CD14-positive monocyte (primary cell): Measurements from ENCODE around the gene ITPR3. TPM values are rescaled to one million over a fixed set of nuclear protein-coding genes. Genes with fewer than 3 reads are reported as not detected.

Experiments
- DNase-seq, 3 donors: peaks; one replicate each; pipeline ENCODE4 v3.0.0-alpha.2; 2011 to 2022
- H2AFZ ChIP-seq: 2 replicates; pipeline ENCODE4 v1.6.0; 2012; ENCODE audit warnings: mild to moderate bottlenecking, low read depth, low read length, inconsistent platforms; ENCODE audit not compliant: insufficient read depth, poor library complexity, severe bottlenecking
- H3K27ac ChIP-seq, 2 donors: 1 replicate in 1 of 2; 2 replicates in 1 of 2; pipeline ENCODE4 v1.5.1; 2012 to 2013; ENCODE audit warnings: low read length in 2 of 2, control low read depth in 1 of 2, inconsistent platforms in 1 of 2, low read depth in 1 of 2, mild to moderate bottlenecking in 1 of 2
- H3K27me3 ChIP-seq, 2 donors: one replicate each; pipeline versions ENCODE4 v1.6.0 to v1.6.1; 2011 to 2013; ENCODE audit warnings: low read length in 2 of 2; ENCODE audit not compliant: control insufficient read depth in 2 of 2, insufficient read depth in 2 of 2
- H3K36me3 ChIP-seq, 2 donors: replicated peaks in 1 of 2; 1 replicate in 1 of 2; 2 replicates in 1 of 2; pipeline versions ENCODE4 v1.5.1 to v1.6.1; 2012 to 2013; ENCODE audit warnings: low read length in 2 of 2, control low read depth in 1 of 2, inconsistent platforms in 1 of 2, mild to moderate bottlenecking in 1 of 2; ENCODE audit not compliant: insufficient read depth in 2 of 2, control insufficient read depth in 1 of 2
- H3K4me1 ChIP-seq, 2 donors: 1 replicate in 1 of 2; 2 replicates in 1 of 2; pipeline versions ENCODE4 v1.5.1 to v1.6.1; 2012 to 2013; ENCODE audit warnings: low read length in 2 of 2, control low read depth in 1 of 2, inconsistent platforms in 1 of 2, mild to moderate bottlenecking in 1 of 2, moderate library complexity in 1 of 2; ENCODE audit not compliant: insufficient read depth in 2 of 2, control insufficient read depth in 1 of 2
- H3K4me2 ChIP-seq: replicated peaks from 2 replicates; pipeline ENCODE3; 2012; ENCODE audit warnings: low read length, moderate library complexity, mild to moderate bottlenecking; ENCODE audit not compliant: poor library complexity, severe bottlenecking; ENCODE audit errors: extremely low read depth
- H3K4me3 ChIP-seq, 3 experiments: fragments of 200-600 bp in 1 of 3; sonication (generic) in 1 of 3; replicated peaks in 1 of 3; 1 replicate in 2 of 3; 2 replicates in 1 of 3; pipeline ENCODE4 v1.5.1; 2011 to 2013; ENCODE audit warnings: low read length in 3 of 3, mild to moderate bottlenecking in 3 of 3, control low read depth in 2 of 3, low read depth in 2 of 3, inconsistent platforms in 1 of 3, moderate library complexity in 1 of 3
- H3K79me2 ChIP-seq: 2 replicates; pipeline ENCODE4 v1.6.0; 2012; ENCODE audit warnings: mild to moderate bottlenecking, control low read depth, inconsistent platforms, low read length, moderate library complexity; ENCODE audit not compliant: insufficient read depth
- H3K9ac ChIP-seq: 2 replicates; pipeline ENCODE4 v1.6.0; 2017; ENCODE audit warnings: low read length, mild to moderate bottlenecking; ENCODE audit not compliant: insufficient read depth, poor library complexity, severe bottlenecking
- H3K9me3 ChIP-seq, 2 donors: replicated peaks in 1 of 2; 1 replicate in 1 of 2; 2 replicates in 1 of 2; pipeline versions ENCODE4 v1.5.1 to v1.6.1; 2012 to 2013; ENCODE audit warnings: low read length in 2 of 2, control low read depth in 1 of 2; ENCODE audit not compliant: control insufficient read depth in 1 of 2, insufficient read depth in 1 of 2
- H4K20me1 ChIP-seq: 2 replicates; pipeline ENCODE4 v1.6.0; 2012; ENCODE audit warnings: mild to moderate bottlenecking, low read length, control low read depth, moderate library complexity; ENCODE audit not compliant: insufficient read depth
- H3K27ac Mint-ChIP-seq, 7 donors: one replicate each; pipeline ENCODE4 v1.8.0; 2020; ENCODE audit warnings: mild to moderate bottlenecking in 7 of 7, mixed read lengths in 7 of 7, moderate library complexity in 6 of 7, inconsistent platforms in 2 of 7
- H3K27me3 Mint-ChIP-seq, 3 donors: one replicate each; pipeline ENCODE4 v1.8.0; 2021 to 2022; ENCODE audit warnings: low read depth in 3 of 3, mild to moderate bottlenecking in 3 of 3, mixed read lengths in 3 of 3, moderate library complexity in 3 of 3, inconsistent platforms in 1 of 3
- H3K36me3 Mint-ChIP-seq, 2 donors: one replicate each; pipeline ENCODE4 v1.8.0; 2020; ENCODE audit warnings: mixed read lengths in 2 of 2, inconsistent platforms in 1 of 2, mild to moderate bottlenecking in 1 of 2
- H3K4me1 Mint-ChIP-seq: one replicate; pipeline ENCODE4 v1.8.0; 2020; ENCODE audit warnings: mild to moderate bottlenecking, mixed read lengths
- H3K4me3 Mint-ChIP-seq, 2 donors: one replicate each; pipeline ENCODE4 v1.8.0; 2020; ENCODE audit warnings: mild to moderate bottlenecking in 2 of 2, mixed read lengths in 2 of 2, moderate library complexity in 1 of 2
- H3K9me3 Mint-ChIP-seq, 7 donors: one replicate each; pipeline ENCODE4 v1.8.0; 2020 to 2022; ENCODE audit warnings: mixed read lengths in 7 of 7, mild to moderate bottlenecking in 6 of 7, moderate library complexity in 6 of 7, inconsistent platforms in 2 of 7
- CTCF ChIP-seq: fragments of 200-600 bp; IDR thresholded peaks from one replicate; pipeline ENCODE4 v1.8.0; 2022; ENCODE audit warnings: antibody characterized with exemption, mild to moderate bottlenecking
- WGBS: methylation state at CpG from one replicate; pipeline ENCODE4 v1.1.5; 2013; ENCODE audit warnings: missing lambda C conversion rate; ENCODE audit not compliant: insufficient coverage; 5-methylcytosine and 5-hydroxymethylcytosine counted together
- intact Hi-C, 2 donors: fragments of 100-400 bp; cut with micrococcal nuclease; formaldehyde crosslinking; loops; one replicate each; pipeline versions ENCODE4 v1.15.0 to v1.15.1; 2023
- polyA plus RNA-seq, 3 donors: library from polyadenylated mRNA; depleted of rRNA in 1 of 3; unstranded in 2 of 3; stranded (reverse) in 1 of 3; fragments of 300-500 nt in 2 of 3; fragments of >200 nt in 1 of 3; fragmentation: Illumina TruSeq in 2 of 3; gene quantifications; 1 replicate in 2 of 3; 2 replicates in 1 of 3; pipeline ENCODE4 v1.2.3, GENCODE V29; 2012 to 2021

ITPR3 gene
- polyA plus RNA-seq, 3 donors = 1.8 TPM; not detected in 2

- no peak overlapping the region for H3K4me3 ChIP-seq
- intact Hi-C loops = no loop called here
- no peak overlapping the region for H3K27ac Mint-ChIP-seq
These were observed 95.3 kb downstream of the ITPR3 start for GRCh38 chr6:33716379-33716778.

GRCh38 chr6:33716890-33717632 lies 95.9 kb downstream of the ITPR3 start:
- H3K27ac Mint-ChIP-seq = no peak overlapping the region
- no peak for TF ChIP-seq CTCF
- intact Hi-C loops = no loop called here
- Histone ChIP-seq H3K4me2 (no peak overlapping the region), H3K9ac (no peak overlapping the region), H2AFZ (no peak overlapping the region), H3K36me3 (no peaks in the 10 kb centered on the region), H3K27me3 (no peaks in the 10 kb centered on the region), H3K4me1 (peaks cover 2% of the 10 kb centered on the region in 2 donors), H3K9me3 (no peaks in the 10 kb centered on the region), H4K20me1 (no peaks in the 10 kb centered on the region), H3K79me2 (no peaks in the 10 kb centered on the region), H3K27ac (no peak overlapping the region), H3K4me3 (no peak overlapping the region)
- no peaks in the 10 kb centered on the region for H3K36me3 Mint-ChIP-seq
- no peak overlapping the region for H3K4me3 Mint-ChIP-seq
- H3K27me3 Mint-ChIP-seq = peaks cover 2 to 8% (median 7%) of the 10 kb centered on the region in 3 donors
- 94% methylated on average over 3 of the region's 8 CpGs for WGBS
- peaks cover under 1% of the 10 kb centered on the region for H3K4me1 Mint-ChIP-seq
- H3K9me3 Mint-ChIP-seq = peaks cover 0 to 2% (median 0%) of the 10 kb centered on the region in 7 donors
- no peak for DNase-seq

More at GRCh38 chr6:33716379-33716778, 95.3 kb downstream of the ITPR3 start:
- no peak for TF ChIP-seq CTCF
- Mint-ChIP-seq H3K9me3 (peaks cover 0 to 2% (median 0%) of the 10 kb centered on the region in 7 donors), H3K4me1 (peaks cover 4% of the 10 kb centered on the region), H3K4me3 (no peak overlapping the region), H3K27me3 (peaks cover 2 to 7% (median 2%) of the 10 kb centered on the region in 3 donors), H3K36me3 (no peaks in the 10 kb centered on the region)
- Histone ChIP-seq H3K36me3 (no peaks in the 10 kb centered on the region), H3K4me2 (no peak overlapping the region), H3K79me2 (no peaks in the 10 kb centered on the region), H2AFZ (no peak overlapping the region), H3K27ac (no peak overlapping the region), H4K20me1 (no peaks in the 10 kb centered on the region), H3K9ac (no peak overlapping the region), H3K4me1 (peaks cover 5 to 6% of the 10 kb centered on the region in 2 donors), H3K27me3 (no peaks in the 10 kb centered on the region), H3K9me3 (no peaks in the 10 kb centered on the region)
- no peak for DNase-seq
- 96% methylated on average over 3 of the region's 7 CpGs for WGBS
